Stimulated activated naive CD4-positive, alpha-beta T cell treated with Interleukin-2 at 50 U/mL for 16 hours (primary cell): ENCODE data around the gene TPR.

Experiments
- DNase-seq: peaks from one replicate; lab custom pipeline; 2025; lab: John Stamatoyannopoulos, UW

TPR gene

GRCh38 chr1:186286615-186287315 is 88.3 kb downstream of the TPR start:
- DNase-seq: no peak

- DNase-seq: no peak
Observed at GRCh38 chr1:186283374-186283773, 91.7 kb downstream of the TPR start.

GRCh38 chr1:186282466-186282865 is 92.6 kb downstream of the TPR start:
- DNase-seq: no peak

- no peak for DNase-seq
Observed at GRCh38 chr1:186275822-186276221, 99.2 kb downstream of the TPR start.

GRCh38 chr1:186272486-186272885 is 102.6 kb downstream of the TPR start:
- DNase-seq: no peak

GRCh38 chr1:186271032-186271431 is 104.0 kb downstream of the TPR start:
- DNase-seq: no peak
